Measurements from ENCODE around the gene SEMA3B. TPM values are rescaled to one million over a fixed set of nuclear protein-coding genes. Genes with fewer than 3 reads are reported as not detected.
A peak's percentile ranks its signal among the peaks of the same experiment; 100 is the strongest.

Gene SEMA3B
- total and polyA plus RNA-seq, 4 donors = 19.1 to 139 (median 64.3) TPM

GRCh38 chr3:50236484-50237132 is 32.3 kb upstream of the SEMA3B start:
- H3K4me3 ChIP-seq (ENCODE audit: low read depth, low read length) = peak overlapping the region; percentile 77
- no peaks in the 10 kb centered on the region for H3K27me3 ChIP-seq (ENCODE audit: control insufficient read depth, insufficient read depth, low read length)
- DNase-seq (ENCODE audit: low read depth in 4 of 6, low spot score in 6 of 6) = no peak
- no peaks in the 10 kb centered on the region for H3K9me3 ChIP-seq (ENCODE audit: control insufficient read depth, insufficient read depth, low read length)
- H3K4me1 ChIP-seq (ENCODE audit: control insufficient read depth, insufficient read depth, low read length) = peaks cover 77% of the 10 kb centered on the region
- peaks cover 31% of the 10 kb centered on the region for H3K36me3 ChIP-seq (ENCODE audit: control insufficient read depth, insufficient read depth, low read length)
- H3K27ac ChIP-seq (ENCODE audit: low read depth, low read length) = peak overlapping the region; percentile 90
- WGBS (ENCODE audit: insufficient coverage) = 0% methylated on average over 12 of the region's 13 CpGs

GRCh38 chr3:50237133-50237651 is 31.8 kb upstream of the SEMA3B start:
- H3K9me3 ChIP-seq (ENCODE audit: control insufficient read depth, insufficient read depth, low read length) = no peaks in the 10 kb centered on the region
- peaks cover 83% of the 10 kb centered on the region for H3K4me1 ChIP-seq (ENCODE audit: control insufficient read depth, insufficient read depth, low read length)
- H3K27ac ChIP-seq (ENCODE audit: low read depth, low read length) = peak overlapping the region; percentile 90
- peak in 2 of 6 donors; percentile 55 to 61 for DNase-seq (ENCODE audit: low read depth in 4 of 6, low spot score in 6 of 6)
- peaks cover 33% of the 10 kb centered on the region for H3K36me3 ChIP-seq (ENCODE audit: control insufficient read depth, insufficient read depth, low read length)
- no peaks in the 10 kb centered on the region for H3K27me3 ChIP-seq (ENCODE audit: control insufficient read depth, insufficient read depth, low read length)
- H3K4me3 ChIP-seq (ENCODE audit: low read depth, low read length) = peak overlapping the region; percentile 77
- WGBS (ENCODE audit: insufficient coverage) = 0% methylated on average over 7 of the region's 7 CpGs

- 2% methylated on average over 31 of the region's 31 CpGs for WGBS (ENCODE audit: insufficient coverage)
- Histone ChIP-seq H3K27me3 (ENCODE audit: control insufficient read depth, insufficient read depth, low read length) (no peaks in the 10 kb centered on the region), H3K4me1 (ENCODE audit: control insufficient read depth, insufficient read depth, low read length) (peaks cover 87% of the 10 kb centered on the region), H3K27ac (ENCODE audit: low read depth, low read length) (peak overlapping the region; percentile 90), H3K9me3 (ENCODE audit: control insufficient read depth, insufficient read depth, low read length) (no peaks in the 10 kb centered on the region), H3K36me3 (ENCODE audit: control insufficient read depth, insufficient read depth, low read length) (peaks cover 39% of the 10 kb centered on the region), H3K4me3 (ENCODE audit: low read depth, low read length) (peak overlapping the region; percentile 77)
- DNase-seq (ENCODE audit: low read depth in 4 of 6, low spot score in 6 of 6) = peak in 2 of 6 donors; percentile 82 to 86
These were observed 31.0 kb upstream of the SEMA3B start for GRCh38 chr3:50237754-50238548.

- Histone ChIP-seq H3K27me3 (ENCODE audit: control insufficient read depth, insufficient read depth, low read length) (no peaks in the 10 kb centered on the region), H3K4me1 (ENCODE audit: control insufficient read depth, insufficient read depth, low read length) (peaks cover 87% of the 10 kb centered on the region), H3K27ac (ENCODE audit: low read depth, low read length) (peak overlapping the region; percentile 90), H3K4me3 (ENCODE audit: low read depth, low read length) (peak overlapping the region; percentile 77), H3K9me3 (ENCODE audit: control insufficient read depth, insufficient read depth, low read length) (no peaks in the 10 kb centered on the region), H3K36me3 (ENCODE audit: control insufficient read depth, insufficient read depth, low read length) (peaks cover 45% of the 10 kb centered on the region)
- WGBS (ENCODE audit: insufficient coverage) = 68% methylated on average over 4 of the region's 7 CpGs
- DNase-seq (ENCODE audit: low read depth in 4 of 6, low spot score in 6 of 6) = peak in 2 of 6 donors; percentile 66 to 71
These were observed 30.4 kb upstream of the SEMA3B start for GRCh38 chr3:50238549-50239026.

GRCh38 chr3:50239649-50240048 is 29.3 kb upstream of the SEMA3B start:
- Histone ChIP-seq H3K36me3 (ENCODE audit: control insufficient read depth, insufficient read depth, low read length) (peaks cover 48% of the 10 kb centered on the region), H3K27ac (ENCODE audit: low read depth, low read length) (peak overlapping the region; percentile 44)
- 49% methylated on average over 4 of the region's 4 CpGs for WGBS (ENCODE audit: insufficient coverage)

GRCh38 chr3:50241163-50241562 is 27.8 kb upstream of the SEMA3B start:
- WGBS (ENCODE audit: insufficient coverage) = 14% methylated on average over 2 of the region's 4 CpGs
- Histone ChIP-seq H3K4me3 (ENCODE audit: low read depth, low read length) (no peak overlapping the region), H3K36me3 (ENCODE audit: control insufficient read depth, insufficient read depth, low read length) (peaks cover 55% of the 10 kb centered on the region), H3K4me1 (ENCODE audit: control insufficient read depth, insufficient read depth, low read length) (peaks cover 94% of the 10 kb centered on the region), H3K27me3 (ENCODE audit: control insufficient read depth, insufficient read depth, low read length) (no peaks in the 10 kb centered on the region), H3K27ac (ENCODE audit: low read depth, low read length) (peak overlapping the region; percentile 6), H3K9me3 (ENCODE audit: control insufficient read depth, insufficient read depth, low read length) (no peaks in the 10 kb centered on the region)
- peak in 2 of 6 donors; percentile 81 to 88 for DNase-seq (ENCODE audit: low read depth in 4 of 6, low spot score in 6 of 6)

More at GRCh38 chr3:50239649-50240048, 29.3 kb upstream of the SEMA3B start:
- DNase-seq (ENCODE audit: low read depth in 4 of 6, low spot score in 6 of 6) = no peak
- Histone ChIP-seq H3K4me1 (ENCODE audit: control insufficient read depth, insufficient read depth, low read length) (peaks cover 90% of the 10 kb centered on the region), H3K27me3 (ENCODE audit: control insufficient read depth, insufficient read depth, low read length) (no peaks in the 10 kb centered on the region), H3K4me3 (ENCODE audit: low read depth, low read length) (no peak overlapping the region), H3K9me3 (ENCODE audit: control insufficient read depth, insufficient read depth, low read length) (no peaks in the 10 kb centered on the region)

- H3K9me3 ChIP-seq (ENCODE audit: control insufficient read depth, insufficient read depth, low read length) = no peaks in the 10 kb centered on the region
- no peaks in the 10 kb centered on the region for H3K27me3 ChIP-seq (ENCODE audit: control insufficient read depth, insufficient read depth, low read length)
- 61% methylated on average over 5 of the region's 7 CpGs for WGBS (ENCODE audit: insufficient coverage)
- no peak for DNase-seq (ENCODE audit: low read depth in 4 of 6, low spot score in 6 of 6)
- peak overlapping the region; percentile 6 for H3K27ac ChIP-seq (ENCODE audit: low read depth, low read length)
- H3K36me3 ChIP-seq (ENCODE audit: control insufficient read depth, insufficient read depth, low read length) = peaks cover 58% of the 10 kb centered on the region
- H3K4me1 ChIP-seq (ENCODE audit: control insufficient read depth, insufficient read depth, low read length) = peaks cover 95% of the 10 kb centered on the region
- H3K4me3 ChIP-seq (ENCODE audit: low read depth, low read length) = no peak overlapping the region
These were observed 27.1 kb upstream of the SEMA3B start for GRCh38 chr3:50241713-50242380.

GRCh38 chr3:50242381-50242770 is 26.6 kb upstream of the SEMA3B start:
- no peak for DNase-seq (ENCODE audit: low read depth in 4 of 6, low spot score in 6 of 6)
- 82% methylated on average over 1 of the region's 3 CpGs for WGBS (ENCODE audit: insufficient coverage)
- Histone ChIP-seq H3K4me1 (ENCODE audit: control insufficient read depth, insufficient read depth, low read length) (peaks cover 94% of the 10 kb centered on the region), H3K27ac (ENCODE audit: low read depth, low read length) (peak overlapping the region; percentile 6), H3K4me3 (ENCODE audit: low read depth, low read length) (no peak overlapping the region), H3K36me3 (ENCODE audit: control insufficient read depth, insufficient read depth, low read length) (peaks cover 60% of the 10 kb centered on the region), H3K9me3 (ENCODE audit: control insufficient read depth, insufficient read depth, low read length) (no peaks in the 10 kb centered on the region), H3K27me3 (ENCODE audit: control insufficient read depth, insufficient read depth, low read length) (no peaks in the 10 kb centered on the region)

- WGBS (ENCODE audit: insufficient coverage) = 67% methylated on average over 10 of the region's 14 CpGs
- Histone ChIP-seq H3K4me3 (ENCODE audit: low read depth, low read length) (no peak overlapping the region), H3K36me3 (ENCODE audit: control insufficient read depth, insufficient read depth, low read length) (peaks cover 64% of the 10 kb centered on the region), H3K9me3 (ENCODE audit: control insufficient read depth, insufficient read depth, low read length) (no peaks in the 10 kb centered on the region), H3K4me1 (ENCODE audit: control insufficient read depth, insufficient read depth, low read length) (peaks cover 90% of the 10 kb centered on the region), H3K27ac (ENCODE audit: low read depth, low read length) (peak overlapping the region; percentile 6), H3K27me3 (ENCODE audit: control insufficient read depth, insufficient read depth, low read length) (no peaks in the 10 kb centered on the region)
- DNase-seq (ENCODE audit: low read depth in 4 of 6, low spot score in 6 of 6) = no peak
These were observed 25.9 kb upstream of the SEMA3B start for GRCh38 chr3:50242851-50243542.
